ENCODE measurements around the gene KCTD15. TPM values are rescaled to one million over a fixed set of nuclear protein-coding genes. Genes with fewer than 3 reads are reported as not detected.

Gene KCTD15
- polyA plus RNA-seq, 1 experiment, result 59.1 TPM

DNA sequence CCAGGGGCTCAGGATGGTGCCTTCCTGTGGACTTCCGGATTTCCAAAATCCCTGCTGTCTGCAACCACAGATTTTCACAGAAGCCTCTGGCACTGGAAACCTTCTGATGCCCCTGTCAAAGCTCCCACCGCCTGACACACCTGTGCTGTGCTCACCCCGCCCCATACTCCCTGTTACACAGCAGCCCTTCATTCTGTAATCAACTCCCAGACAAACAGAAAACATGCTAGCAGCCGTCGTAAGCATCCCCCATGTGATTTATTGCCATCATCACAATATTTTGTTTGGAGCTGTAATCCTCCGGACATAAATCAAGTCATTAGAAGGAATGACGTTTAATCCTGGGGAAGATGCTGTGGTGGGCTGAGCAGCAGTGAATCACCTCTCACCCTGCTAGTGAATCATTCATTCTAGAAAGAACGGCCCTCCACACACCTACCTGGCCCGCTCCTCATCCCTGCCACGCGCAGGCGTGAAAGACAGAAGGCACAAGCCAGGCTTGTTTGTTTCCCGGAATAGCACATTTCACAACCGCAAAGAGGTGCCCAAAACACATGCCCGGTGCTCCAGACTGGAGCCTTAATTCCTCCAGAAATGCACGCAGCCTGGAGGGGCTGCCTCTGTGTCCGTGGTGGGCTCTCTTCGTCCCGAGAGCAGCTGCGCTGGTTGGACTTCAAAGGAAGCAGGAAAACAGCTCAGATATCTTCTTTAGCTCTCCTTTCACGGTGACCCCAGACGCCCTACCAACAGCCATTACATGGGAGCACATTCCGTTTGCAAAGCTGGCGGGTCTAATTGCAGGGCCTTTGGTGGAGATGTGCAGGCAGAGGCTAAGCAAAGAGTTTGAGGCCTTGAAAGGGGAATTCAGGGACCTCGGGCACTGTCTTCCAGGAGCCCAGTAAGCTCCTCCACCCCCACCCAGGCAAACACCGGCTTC lies 41.3 kb upstream of the KCTD15 start:
- Histone ChIP-seq H3K36me3 (ENCODE audit: control insufficient read depth, insufficient read depth, low read length) (no peaks in the 10 kb centered on the region), H3K27me3 (ENCODE audit: control insufficient read depth, insufficient read depth, low read length) (peaks cover 6% of the 10 kb centered on the region), H3K4me3 (ENCODE audit: low read depth, low read length) (no peak overlapping the region)
- POLR2A ChIA-PET, result no interaction called here
- CTCF ChIA-PET, result interaction anchor here (0.6 to 2.0 kb wide), 5 partner anchors 16 to 339 kb away, joined by 3 to 5 read pairs (median 3); no protein-coding TSS in a partner anchor
- TF ChIP-seq, protein P1, sequence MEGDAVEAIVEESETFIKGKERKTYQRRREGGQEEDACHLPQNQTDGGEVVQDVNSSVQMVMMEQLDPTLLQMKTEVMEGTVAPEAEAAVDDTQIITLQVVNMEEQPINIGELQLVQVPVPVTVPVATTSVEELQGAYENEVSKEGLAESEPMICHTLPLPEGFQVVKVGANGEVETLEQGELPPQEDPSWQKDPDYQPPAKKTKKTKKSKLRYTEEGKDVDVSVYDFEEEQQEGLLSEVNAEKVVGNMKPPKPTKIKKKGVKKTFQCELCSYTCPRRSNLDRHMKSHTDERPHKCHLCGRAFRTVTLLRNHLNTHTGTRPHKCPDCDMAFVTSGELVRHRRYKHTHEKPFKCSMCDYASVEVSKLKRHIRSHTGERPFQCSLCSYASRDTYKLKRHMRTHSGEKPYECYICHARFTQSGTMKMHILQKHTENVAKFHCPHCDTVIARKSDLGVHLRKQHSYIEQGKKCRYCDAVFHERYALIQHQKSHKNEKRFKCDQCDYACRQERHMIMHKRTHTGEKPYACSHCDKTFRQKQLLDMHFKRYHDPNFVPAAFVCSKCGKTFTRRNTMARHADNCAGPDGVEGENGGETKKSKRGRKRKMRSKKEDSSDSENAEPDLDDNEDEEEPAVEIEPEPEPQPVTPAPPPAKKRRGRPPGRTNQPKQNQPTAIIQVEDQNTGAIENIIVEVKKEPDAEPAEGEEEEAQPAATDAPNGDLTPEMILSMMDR (IDR thresholded peaks at IDR 0.05; ENCODE audit: insufficient read depth, low read depth, low read length), result no peak
- no peak for DNase-seq (ENCODE audit: low read depth)

DNA sequence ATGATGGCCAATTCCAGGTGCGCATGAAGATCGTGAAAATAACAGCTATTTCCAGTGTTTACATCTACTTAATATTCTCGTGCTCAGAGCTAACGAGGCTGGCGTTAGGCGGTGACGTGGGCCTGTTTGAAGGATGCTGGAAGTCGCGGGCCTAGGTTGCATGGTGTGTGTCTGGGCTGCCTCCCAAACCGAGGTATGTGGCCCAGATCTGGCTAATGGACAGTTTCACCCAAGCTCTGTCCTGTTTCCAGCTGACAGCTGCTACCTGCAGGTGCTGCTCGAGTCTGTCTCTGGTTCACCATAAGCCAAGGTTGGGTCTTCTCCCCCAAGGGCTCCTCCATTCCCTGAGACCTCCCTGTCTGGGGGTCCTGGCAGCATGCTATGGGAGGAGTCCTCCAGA lies 40.5 kb upstream of the KCTD15 start:
- no peak for DNase-seq (ENCODE audit: low read depth)
- POLR2A ChIA-PET, result no interaction called here
- CTCF ChIA-PET, result interaction anchor here (1.2 to 2.0 kb wide), 2 partner anchors 15 to 22 kb away, joined by 4 to 5 read pairs; no protein-coding TSS in a partner anchor
- Histone ChIP-seq H3K4me3 (ENCODE audit: low read depth, low read length) (no peak overlapping the region), H3K27me3 (ENCODE audit: control insufficient read depth, insufficient read depth, low read length) (peaks cover 6% of the 10 kb centered on the region), H3K36me3 (ENCODE audit: control insufficient read depth, insufficient read depth, low read length) (no peaks in the 10 kb centered on the region)
- TF ChIP-seq, protein P1 (IDR thresholded peaks at IDR 0.05; ENCODE audit: insufficient read depth, low read depth, low read length), result no peak

DNA sequence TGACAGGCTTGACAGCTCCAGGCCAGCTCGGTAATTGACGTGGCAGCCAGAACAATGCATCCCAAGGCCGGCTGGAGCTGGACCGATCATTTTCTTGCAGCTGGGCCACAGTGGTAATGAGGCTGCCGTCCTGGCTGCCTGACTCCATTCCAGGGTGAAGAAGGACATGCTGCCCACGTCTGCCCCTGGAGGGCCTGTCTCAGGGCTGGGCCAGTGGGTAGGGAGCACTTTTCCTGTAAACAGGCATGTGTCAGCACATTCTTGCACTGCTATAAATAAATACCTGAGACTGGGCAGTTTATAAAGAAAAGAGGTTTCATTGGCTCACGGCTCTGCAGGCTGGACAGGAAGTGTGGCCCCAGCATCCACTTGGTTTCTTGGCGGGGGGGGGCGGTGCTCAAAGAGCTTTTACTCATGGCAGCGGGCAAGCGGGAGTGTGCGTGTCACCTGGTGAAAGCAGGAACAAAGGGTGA lies 38.1 kb upstream of the KCTD15 start:
- H3K4me3 ChIP-seq (ENCODE audit: low read depth, low read length), result no peak overlapping the region
- no peak for DNase-seq (ENCODE audit: low read depth)
- peaks cover 6% of the 10 kb centered on the region for H3K27me3 ChIP-seq (ENCODE audit: control insufficient read depth, insufficient read depth, low read length)
- no peaks in the 10 kb centered on the region for H3K36me3 ChIP-seq (ENCODE audit: control insufficient read depth, insufficient read depth, low read length)
- ChIA-PET CTCF (interaction anchor here (0.8 to 3.4 kb wide), 4 partner anchors 9 to 328 kb away, joined by 3 to 9 read pairs (median 5); no protein-coding TSS in a partner anchor), POLR2A (no interaction called here)
- TF ChIP-seq, protein P1 (IDR thresholded peaks at IDR 0.05; ENCODE audit: insufficient read depth, low read depth, low read length), result no peak

DNA sequence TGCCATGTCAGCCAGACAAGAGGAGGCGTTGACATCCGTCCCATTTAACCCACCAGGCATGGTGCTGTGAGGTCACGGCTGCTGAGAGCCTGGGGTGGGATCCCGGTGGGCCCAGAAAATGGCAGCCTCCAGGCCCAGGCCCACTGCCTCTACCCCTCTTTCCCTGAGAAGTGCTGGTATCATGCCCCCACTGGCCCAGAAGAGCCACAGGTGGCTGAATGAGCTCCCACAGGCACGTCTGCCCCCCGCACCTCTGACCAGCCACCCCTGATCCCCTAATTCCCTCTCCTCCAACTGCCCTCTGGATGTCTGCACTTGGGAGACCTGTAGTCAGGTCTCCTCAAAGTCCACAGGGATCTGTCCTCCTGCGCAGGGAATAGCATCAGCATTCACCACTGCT lies 37.3 kb upstream of the KCTD15 start:
- ChIA-PET CTCF (interaction anchor here (3.4 kb wide), 1 partner anchor 19 kb away, joined by 9 read pairs; no protein-coding TSS in a partner anchor), POLR2A (no interaction called here)
- Histone ChIP-seq H3K36me3 (ENCODE audit: control insufficient read depth, insufficient read depth, low read length) (no peaks in the 10 kb centered on the region), H3K27me3 (ENCODE audit: control insufficient read depth, insufficient read depth, low read length) (peaks cover 6% of the 10 kb centered on the region), H3K4me3 (ENCODE audit: low read depth, low read length) (no peak overlapping the region)
- TF ChIP-seq, protein P1 (IDR thresholded peaks at IDR 0.05; ENCODE audit: insufficient read depth, low read depth, low read length), result no peak
- no peak for DNase-seq (ENCODE audit: low read depth)

DNA sequence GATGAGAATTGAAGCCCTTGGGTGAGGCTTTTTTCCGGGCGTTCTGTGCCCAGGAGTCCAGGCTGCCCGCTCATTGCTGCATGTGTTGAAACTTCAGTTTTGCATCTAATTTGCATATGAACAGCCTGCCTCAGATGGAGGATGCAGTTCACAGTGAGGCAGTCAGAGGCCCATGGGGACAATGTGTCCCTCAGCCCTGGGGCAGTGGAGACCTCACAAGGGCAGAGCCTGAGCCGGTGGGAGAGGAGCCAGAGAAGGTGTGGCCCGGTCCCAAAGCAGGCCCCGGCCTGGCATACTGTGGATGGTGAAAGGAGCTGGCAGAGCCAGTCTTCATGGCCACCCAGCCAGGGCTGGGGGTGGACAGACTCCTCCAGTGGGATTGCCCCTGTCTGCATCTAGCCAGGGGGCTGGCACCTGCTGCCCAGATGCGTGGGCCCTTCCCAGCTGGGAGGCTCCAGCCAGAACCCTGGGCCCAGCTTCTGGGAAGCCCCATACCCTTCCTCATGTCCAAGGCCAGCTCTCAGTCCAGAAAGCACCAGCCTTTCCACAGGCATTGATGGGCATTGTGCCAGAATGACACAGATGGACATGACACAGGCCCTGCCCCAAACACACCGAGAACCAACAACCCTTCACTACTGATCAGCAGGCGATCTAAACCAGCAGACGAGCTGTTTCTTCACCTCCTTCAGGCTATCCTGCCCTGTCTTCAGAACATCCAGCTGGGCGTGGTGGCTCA lies 32.9 kb upstream of the KCTD15 start:
- no peaks in the 10 kb centered on the region for H3K36me3 ChIP-seq (ENCODE audit: control insufficient read depth, insufficient read depth, low read length)
- H3K4me3 ChIP-seq (ENCODE audit: low read depth, low read length), result no peak overlapping the region
- TF ChIP-seq, protein P1 (IDR thresholded peaks at IDR 0.05; ENCODE audit: insufficient read depth, low read depth, low read length), result no peak
- H3K27me3 ChIP-seq (ENCODE audit: control insufficient read depth, insufficient read depth, low read length), result no peaks in the 10 kb centered on the region
- CTCF ChIA-PET, result interaction anchor here (0.9 to 1.7 kb wide), 5 partner anchors 10 to 348 kb away, joined by 3 to 8 read pairs (median 4); no protein-coding TSS in a partner anchor
- POLR2A ChIA-PET, result no interaction called here
- DNase-seq (ENCODE audit: low read depth), result no peak

Data from BJ (cell line).